K562 (cell line): ENCODE measurements around the gene JAKMIP1. TPM values are rescaled to one million over a fixed set of nuclear protein-coding genes. Genes with fewer than 3 reads are reported as not detected.

ENCODE experiments used
- ATAC-seq: fragments of 200-7000 bp; cut with Tn5 transposase; 3 replicates; pipeline ENCODE4 v1.9.1; 2020; ENCODE audit warnings: moderate library complexity
- BruUV-seq: library from RNA; stranded (reverse); fragments of 400-500 nt; replicated peaks from 2 replicates; lab custom pipeline; 2021; lab: Mats Ljungman, UMichigan
- CTCF ChIA-PET: fragments of 300-600 bp; formaldehyde crosslinking; extraction: SDS; loops from one replicate; lab custom pipeline; 2021; ENCODE audit warnings: low intra/inter-chr PET ratio; lab: Yijun Ruan, JAX
- POLR2A ChIA-PET: fragments of 300-600, 350-650 bp; sonication (Branson Sonifier 250); formaldehyde crosslinking; extraction: SDS; loops from one replicate; lab custom pipeline; 2021; ENCODE audit warnings: antibody characterized with exemption, inconsistent platforms; lab: Yijun Ruan, JAX
- DNase-seq, 4 experiments: peaks; one replicate each; pipeline versions ENCODE4 v3.0.0 to v3.0.0-alpha.2; 2011 to 2018; ENCODE audit warnings: low spot score in 3 of 4, mixed read lengths in 3 of 4; ENCODE audit errors: extremely low read depth in 1 of 4
- FAIRE-seq: peaks from 2 replicates; lab custom pipeline; 2011; peaks lifted over from hg19 to GRCh38; lab: Jason Lieb, UNC
- H2AFZ ChIP-seq: 2 replicates; pipeline ENCODE4 v1.6.0; 2011; ENCODE audit warnings: low read depth, low read length, control low read depth, inconsistent platforms
- H3K27ac ChIP-seq: fragments of 200-600 bp; 3 replicates; pipeline ENCODE4 v1.8.0; 2011; ENCODE audit warnings: low read depth, mild to moderate bottlenecking, control low read depth, inconsistent platforms, low read length, moderate library complexity, mixed read lengths; ENCODE audit errors: extremely low read depth
- H3K27me3 ChIP-seq, 2 experiments: fragments of 300-600 bp in 1 of 2; 2 replicates in 1 of 2; 3 replicates in 1 of 2; pipeline versions ENCODE4 v1.6.0 to v1.8.0; 2011; ENCODE audit warnings: inconsistent platforms in 2 of 2, low read length in 2 of 2, mild to moderate bottlenecking in 1 of 2, mixed read lengths in 1 of 2, moderate library complexity in 1 of 2; ENCODE audit not compliant: control insufficient read depth in 2 of 2, insufficient read depth in 2 of 2
- H3K36me3 ChIP-seq: fragments of 300-600 bp; 3 replicates; pipeline ENCODE4 v1.8.0; 2011; ENCODE audit warnings: mild to moderate bottlenecking, low read length, inconsistent platforms; ENCODE audit not compliant: control insufficient read depth, insufficient read depth
- H3K4me1 ChIP-seq, 2 experiments: fragments of 200-600 bp in 1 of 2; replicated peaks in 1 of 2; 2 replicates in 1 of 2; 3 replicates in 1 of 2; pipeline versions ENCODE4 v1.5.1 to v1.8.0; 2011; ENCODE audit warnings: inconsistent platforms in 2 of 2, low read length in 2 of 2, mild to moderate bottlenecking in 1 of 2, mixed read lengths in 1 of 2, moderate library complexity in 1 of 2; ENCODE audit not compliant: control insufficient read depth in 2 of 2, insufficient read depth in 2 of 2
- H3K4me2 ChIP-seq: 2 replicates; pipeline ENCODE4 v1.6.1; 2011; ENCODE audit warnings: low read length, control low read depth, inconsistent platforms, mixed read lengths; ENCODE audit not compliant: insufficient read depth
- H3K4me3 ChIP-seq: fragments of 200-600 bp; sonication (generic), shearing (Covaris generic); 2 replicates; pipeline ENCODE4 v1.5.1; 2016; ENCODE audit warnings: control low read depth, inconsistent platforms
- H3K79me2 ChIP-seq: fragments of 200-600 bp; 3 replicates; pipeline ENCODE4 v1.8.0; 2011; ENCODE audit warnings: low read length, inconsistent platforms; ENCODE audit not compliant: control insufficient read depth, insufficient read depth
- H3K9ac ChIP-seq, 2 experiments: 2 replicates each; pipeline versions ENCODE4 v1.6.0 to v1.6.1; 2011; ENCODE audit warnings: low read depth in 2 of 2, low read length in 2 of 2, control low read depth in 1 of 2, inconsistent platforms in 1 of 2, mild to moderate bottlenecking in 1 of 2, mixed read lengths in 1 of 2; ENCODE audit not compliant: insufficient read depth in 1 of 2
- H3K9me1 ChIP-seq: one replicate; pipeline ENCODE4 v1.6.0; 2011; ENCODE audit warnings: inconsistent platforms, mild to moderate bottlenecking, low read length, moderate library complexity; ENCODE audit not compliant: control insufficient read depth, insufficient read depth
- H3K9me3 ChIP-seq: replicated peaks from 2 replicates; pipeline ENCODE4 v1.5.1; 2011; ENCODE audit warnings: low read depth, low read length, inconsistent platforms; ENCODE audit not compliant: control insufficient read depth, insufficient read depth
- H4K20me1 ChIP-seq: replicated peaks from 2 replicates; pipeline ENCODE4 v1.6.1; 2011; ENCODE audit warnings: low read length, inconsistent platforms, mixed read lengths; ENCODE audit not compliant: control insufficient read depth, insufficient read depth
- ARID1B ChIP-seq: fragments of 450-650 bp; IDR thresholded peaks from 2 replicates; pipeline ENCODE4 v1.6.1; 2016; ENCODE audit warnings: antibody characterized with exemption, mild to moderate bottlenecking, inconsistent platforms
- BMI1 ChIP-seq: fragments of 150-350 bp; IDR thresholded peaks from 2 replicates; pipeline ENCODE4 v1.6.1; 2014; ENCODE audit warnings: low read length
- NEUROD1 ChIP-seq: fragments of 150-350 bp; IDR thresholded peaks from 2 replicates; pipeline ENCODE4 v1.6.1; 2014; ENCODE audit warnings: borderline replicate concordance, low read length, low read depth; ENCODE audit not compliant: partially characterized antibody
- RAD21 ChIP-seq, 2 experiments: fragments of 250-450 bp in 1 of 2; fragments of 450-650 bp in 1 of 2; sonication (Bioruptor Pico) in 1 of 2; formaldehyde crosslinking in 1 of 2; IDR thresholded peaks in 1 of 2; conservative IDR thresholded peaks in 1 of 2; 2 replicates each; pipeline versions ENCODE4 v1.4.0 to v1.8.0; 2020 to 2022; ENCODE audit warnings: mild to moderate bottlenecking in 2 of 2, moderate library complexity in 1 of 2
- RAD51 ChIP-seq: fragments of 450-650 bp; IDR thresholded peaks from 2 replicates; pipeline ENCODE4 v1.7.1; 2016; ENCODE audit warnings: low read depth, mild to moderate bottlenecking, borderline replicate concordance
- SOX6 ChIP-seq: fragments of 450-650 bp; IDR thresholded peaks from 2 replicates; pipeline ENCODE4 v1.6.1; 2014; ENCODE audit warnings: mild to moderate bottlenecking
- THRB ChIP-seq: fragments of 450-650 bp; formaldehyde crosslinking; conservative IDR thresholded peaks from 2 replicates; pipeline ENCODE4 v1.4.0; 2022; ENCODE audit warnings: mild to moderate bottlenecking, missing genetic modification characterization
- TOE1 ChIP-seq, 2 experiments: fragments of 450-650 bp in 1 of 2; sonication (generic) in 1 of 2; formaldehyde crosslinking in 1 of 2; IDR thresholded peaks; 2 replicates each; pipeline versions ENCODE4 v1.7.1 to v1.8.0; 2016 to 2022; ENCODE audit warnings: borderline replicate concordance in 2 of 2, mild to moderate bottlenecking in 2 of 2, antibody characterized with exemption in 1 of 2, inconsistent platforms in 1 of 2, low read depth in 1 of 2, missing genetic modification reagents in 1 of 2, moderate library complexity in 1 of 2
- WGBS: fragments of 100-300 bp; shearing (Covaris generic); methylation state at CpG from one replicate; pipeline ENCODE4 v1.1.6; 2016; ENCODE audit warnings: low coverage, mixed read lengths; ENCODE audit not compliant: insufficient coverage; ENCODE audit errors: missing lambda C conversion rate; 5-methylcytosine and 5-hydroxymethylcytosine counted together
- in situ Hi-C: fragments of 300-500 bp; cut with MboI; formaldehyde crosslinking; loops from 4 replicates; pipeline ENCODE4 v1.15.0; 2018; ENCODE audit warnings: inconsistent platforms, mixed read lengths
- intact Hi-C: fragments of 100-400 bp; cut with micrococcal nuclease; formaldehyde crosslinking; loops from 2 replicates; pipeline ENCODE4 v1.14.2; 2022
- polyA plus RNA-seq, 8 experiments: library from polyadenylated mRNA; depleted of rRNA in 4 of 8; stranded (reverse) in 5 of 8; unstranded in 3 of 8; fragments of >200 nt; fragmentation: Nextera tagmentation in 2 of 8; fragmentation: Illumina TruSeq in 1 of 8; extraction: Ambion mirVana in 2 of 8; extraction: Trizol in 1 of 8; gene quantifications; 2 replicates each; pipeline versions ENCODE4 v1.2.1 to v1.2.3, GENCODE V29; 2011 to 2014; ENCODE audit warnings: inconsistent platforms in 1 of 8, missing spikeins in 1 of 8
- total RNA-seq, 7 experiments: library from RNA; depleted of rRNA in 6 of 7; stranded (reverse); fragments of >200 nt in 6 of 7; fragmentation: Illumina TruSeq in 2 of 7; extraction: Trizol in 2 of 7; gene quantifications; 2 replicates each; pipeline versions ENCODE4 v1.2.1 to v1.2.3, GENCODE V29; 2011 to 2021; ENCODE audit warnings: low replicate concordance in 1 of 7
- TF ChIP-seq, protein P1 (sequence below), 2 experiments: fragments of 450-650 bp; conservative IDR thresholded peaks; 2 replicates each; pipeline ENCODE4 v1.6.1; 2017; ENCODE audit warnings: mild to moderate bottlenecking in 2 of 2, moderate library complexity in 2 of 2
- TF ChIP-seq, protein P2 (sequence below): sonication (generic); formaldehyde crosslinking; IDR thresholded peaks from 2 replicates; pipeline ENCODE4 v1.8.0; 2022; ENCODE audit warnings: mild to moderate bottlenecking, missing genetic modification reagents
- TF ChIP-seq, protein P3 (sequence below), 2 experiments: fragments of 450-650 bp in 1 of 2; IDR thresholded peaks; 2 replicates each; pipeline ENCODE4 v1.6.1; 2011 to 2017; ENCODE audit warnings: low read depth in 2 of 2, antibody characterized with exemption in 1 of 2, borderline replicate concordance in 1 of 2, low read length in 1 of 2, mild to moderate bottlenecking in 1 of 2, mixed read lengths in 1 of 2; ENCODE audit not compliant: control insufficient read depth in 1 of 2

Gene JAKMIP1
- total and polyA plus RNA-seq, 9 of the 15 experiments (the other 6 are each of a cell fraction or from before 2014, with no cell fraction given): not detected

- H3K27me3 ChIP-seq: no peaks in the 10 kb centered on the region; a peak in 1 of 5 replicates
- no peak overlapping the region for H3K9ac ChIP-seq
- H3K4me3 ChIP-seq: no peak overlapping the region
- CTCF ChIA-PET: no interaction called here
- no TSS peak for BruUV-seq
- ATAC-seq: no peak
- in situ Hi-C loops (no loop called here), intact Hi-C loops (no loop called here)
- no peaks in the 10 kb centered on the region for H4K20me1 ChIP-seq
- H3K4me2 ChIP-seq: no peak overlapping the region
- no peaks in the 10 kb centered on the region for H3K9me1 ChIP-seq
- H3K27ac ChIP-seq: no peak overlapping the region
- H3K79me2 ChIP-seq: no peaks in the 10 kb centered on the region
- no peaks in the 10 kb centered on the region for H3K9me3 ChIP-seq
- H3K4me1 ChIP-seq: peaks cover 0 to 3% of the 10 kb centered on the region in 2 experiments; a peak in 1 of 5 replicates
- POLR2A ChIA-PET: no interaction called here
- no peak for FAIRE-seq
- WGBS: 0% methylated on average over 7 of the region's 7 CpGs
- H3K36me3 ChIP-seq: no peaks in the 10 kb centered on the region
- no peak overlapping the region for H2AFZ ChIP-seq
- no peak for DNase-seq
- no peak for TF ChIP-seq RAD21 (CRISPR knock-in tag; conservative IDR thresholded peaks at IDR 0.05 in 1 of 2, IDR thresholded peaks at IDR 0.05 in 1 of 2)
- TF ChIP-seq, protein P1, sequence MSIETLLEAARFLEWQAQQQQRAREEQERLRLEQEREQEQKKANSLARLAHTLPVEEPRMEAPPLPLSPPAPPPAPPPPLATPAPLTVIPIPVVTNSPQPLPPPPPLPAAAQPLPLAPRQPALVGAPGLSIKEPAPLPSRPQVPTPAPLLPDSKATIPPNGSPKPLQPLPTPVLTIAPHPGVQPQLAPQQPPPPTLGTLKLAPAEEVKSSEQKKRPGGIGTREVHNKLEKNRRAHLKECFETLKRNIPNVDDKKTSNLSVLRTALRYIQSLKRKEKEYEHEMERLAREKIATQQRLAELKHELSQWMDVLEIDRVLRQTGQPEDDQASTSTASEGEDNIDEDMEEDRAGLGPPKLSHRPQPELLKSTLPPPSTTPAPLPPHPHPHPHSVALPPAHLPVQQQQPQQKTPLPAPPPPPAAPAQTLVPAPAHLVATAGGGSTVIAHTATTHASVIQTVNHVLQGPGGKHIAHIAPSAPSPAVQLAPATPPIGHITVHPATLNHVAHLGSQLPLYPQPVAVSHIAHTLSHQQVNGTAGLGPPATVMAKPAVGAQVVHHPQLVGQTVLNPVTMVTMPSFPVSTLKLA (conservative IDR thresholded peaks at IDR 0.05): no peak
- TF ChIP-seq, protein P2, sequence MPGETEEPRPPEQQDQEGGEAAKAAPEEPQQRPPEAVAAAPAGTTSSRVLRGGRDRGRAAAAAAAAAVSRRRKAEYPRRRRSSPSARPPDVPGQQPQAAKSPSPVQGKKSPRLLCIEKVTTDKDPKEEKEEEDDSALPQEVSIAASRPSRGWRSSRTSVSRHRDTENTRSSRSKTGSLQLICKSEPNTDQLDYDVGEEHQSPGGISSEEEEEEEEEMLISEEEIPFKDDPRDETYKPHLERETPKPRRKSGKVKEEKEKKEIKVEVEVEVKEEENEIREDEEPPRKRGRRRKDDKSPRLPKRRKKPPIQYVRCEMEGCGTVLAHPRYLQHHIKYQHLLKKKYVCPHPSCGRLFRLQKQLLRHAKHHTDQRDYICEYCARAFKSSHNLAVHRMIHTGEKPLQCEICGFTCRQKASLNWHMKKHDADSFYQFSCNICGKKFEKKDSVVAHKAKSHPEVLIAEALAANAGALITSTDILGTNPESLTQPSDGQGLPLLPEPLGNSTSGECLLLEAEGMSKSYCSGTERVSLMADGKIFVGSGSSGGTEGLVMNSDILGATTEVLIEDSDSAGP (CRISPR knock-in tag): no peak
- TF ChIP-seq BMI1: no peak
- no peak for TF ChIP-seq THRB
- TF ChIP-seq ARID1B: no peak
- no peak for TF ChIP-seq NEUROD1
- TF ChIP-seq RAD51: no peak
- TF ChIP-seq TOE1 (IDR thresholded peaks at IDR 0.05; ENCODE audit: borderline replicate concordance): no peak
- no peak for TF ChIP-seq TOE1 (CRISPR knock-in tag; IDR thresholded peaks at IDR 0.05; ENCODE audit: borderline replicate concordance, low read depth)
- TF ChIP-seq, protein P3, sequence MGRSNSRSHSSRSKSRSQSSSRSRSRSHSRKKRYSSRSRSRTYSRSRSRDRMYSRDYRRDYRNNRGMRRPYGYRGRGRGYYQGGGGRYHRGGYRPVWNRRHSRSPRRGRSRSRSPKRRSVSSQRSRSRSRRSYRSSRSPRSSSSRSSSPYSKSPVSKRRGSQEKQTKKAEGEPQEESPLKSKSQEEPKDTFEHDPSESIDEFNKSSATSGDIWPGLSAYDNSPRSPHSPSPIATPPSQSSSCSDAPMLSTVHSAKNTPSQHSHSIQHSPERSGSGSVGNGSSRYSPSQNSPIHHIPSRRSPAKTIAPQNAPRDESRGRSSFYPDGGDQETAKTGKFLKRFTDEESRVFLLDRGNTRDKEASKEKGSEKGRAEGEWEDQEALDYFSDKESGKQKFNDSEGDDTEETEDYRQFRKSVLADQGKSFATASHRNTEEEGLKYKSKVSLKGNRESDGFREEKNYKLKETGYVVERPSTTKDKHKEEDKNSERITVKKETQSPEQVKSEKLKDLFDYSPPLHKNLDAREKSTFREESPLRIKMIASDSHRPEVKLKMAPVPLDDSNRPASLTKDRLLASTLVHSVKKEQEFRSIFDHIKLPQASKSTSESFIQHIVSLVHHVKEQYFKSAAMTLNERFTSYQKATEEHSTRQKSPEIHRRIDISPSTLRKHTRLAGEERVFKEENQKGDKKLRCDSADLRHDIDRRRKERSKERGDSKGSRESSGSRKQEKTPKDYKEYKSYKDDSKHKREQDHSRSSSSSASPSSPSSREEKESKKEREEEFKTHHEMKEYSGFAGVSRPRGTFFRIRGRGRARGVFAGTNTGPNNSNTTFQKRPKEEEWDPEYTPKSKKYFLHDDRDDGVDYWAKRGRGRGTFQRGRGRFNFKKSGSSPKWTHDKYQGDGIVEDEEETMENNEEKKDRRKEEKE (IDR thresholded peaks at IDR 0.05; ENCODE audit: borderline replicate concordance in 1 of 2, control insufficient read depth in 1 of 2, low read depth in 2 of 2, low read length in 1 of 2): no peak
- TF ChIP-seq SOX6: no peak
Measured at GRCh38 chr4:6226506-6226905, 26.2 kb upstream of the JAKMIP1 start.
